GM12891 (cell line): ENCODE data around the gene PRSS1.
A peak's percentile ranks its signal among the peaks of the same experiment; 100 is the strongest.
"Not testable (repeated sequence)": the region's sequence is repeated elsewhere in the genome, so short reads cannot be mapped to it uniquely, and the experiment has no call there.

Experiments used
- DNase-seq: peaks from one replicate; pipeline ENCODE4 v3.0.0; 2011; ENCODE audit warnings: low spot score; ENCODE audit not compliant: insufficient read length
- FAIRE-seq: peaks from 2 replicates; lab custom pipeline; 2011; peaks lifted over from hg19 to GRCh38; lab: Jason Lieb, UNC
- PAX5 ChIP-seq: IDR thresholded peaks from 2 replicates; pipeline ENCODE4 v1.6.1; 2011; ENCODE audit warnings: low read length, moderate library complexity, mild to moderate bottlenecking; ENCODE audit not compliant: insufficient read depth, severe bottlenecking
- POLR2A ChIP-seq: IDR thresholded peaks from 2 replicates; pipeline ENCODE4 v1.6.1; 2011; ENCODE audit warnings: low read depth, low read length, control low read depth
- POLR2AphosphoS5 ChIP-seq: IDR thresholded peaks from 2 replicates; pipeline ENCODE4 v1.6.1; 2011; ENCODE audit warnings: low read depth, low read length, control low read depth
- POU2F2 ChIP-seq: IDR thresholded peaks from 2 replicates; pipeline ENCODE4 v1.6.1; 2011; ENCODE audit warnings: low read depth, mild to moderate bottlenecking, control low read depth, low read length, moderate library complexity
- SPI1 ChIP-seq: IDR thresholded peaks from 2 replicates; pipeline ENCODE4 v1.6.1; 2011; ENCODE audit warnings: low read depth, low read length, control low read depth
- TAF1 ChIP-seq: IDR thresholded peaks from 2 replicates; pipeline ENCODE4 v1.6.1; 2011; ENCODE audit warnings: low read depth, low read length, control low read depth

Gene PRSS1

GRCh38 chr7:142746264-142746663 is 3.0 kb upstream of the PRSS1 start:
- no peak for FAIRE-seq
- TF ChIP-seq SPI1 (no peak), POLR2A (no peak), POU2F2 (no peak), POLR2AphosphoS5 (no peak), PAX5 (no peak), TAF1 (no peak)
- DNase-seq, result no peak

GRCh38 chr7:142748410-142748809 is 862 bp upstream of the PRSS1 start:
- not testable (repeated sequence) for FAIRE-seq, DNase-seq

GRCh38 chr7:142750321-142750938 is 1.2 kb downstream of the PRSS1 start:
- FAIRE-seq (no peak), DNase-seq (no peak)

GRCh38 chr7:142751526-142752175 is 2.4 kb downstream of the PRSS1 start:
- not testable (repeated sequence) for FAIRE-seq, DNase-seq

More at GRCh38 chr7:142750321-142750938, 1.2 kb downstream of the PRSS1 start:
- TF ChIP-seq POU2F2 (no peak), PAX5 (no peak), POLR2A (no peak)

- TF ChIP-seq POLR2A, result no peak
- TF ChIP-seq TAF1, result no peak
- no peak for TF ChIP-seq PAX5
- TF ChIP-seq SPI1, result no peak
- no peak for TF ChIP-seq POU2F2
- no peak for FAIRE-seq
- DNase-seq, result no peak
Measured at GRCh38 chr7:142752376-142753225, 3.3 kb downstream of the PRSS1 start.

GRCh38 chr7:142753366-142753765 is 4.1 kb downstream of the PRSS1 start:
- FAIRE-seq, result no peak
- no peak for TF ChIP-seq POLR2A
- TF ChIP-seq POLR2AphosphoS5, result no peak
- no peak for TF ChIP-seq SPI1
- TF ChIP-seq TAF1, result no peak
- TF ChIP-seq POU2F2, result no peak
- TF ChIP-seq PAX5, result no peak
- no peak for DNase-seq

GRCh38 chr7:142753925-142754491 is 4.7 kb downstream of the PRSS1 start:
- not testable (repeated sequence) for DNase-seq
- FAIRE-seq, result peak; percentile 28

GRCh38 chr7:142754681-142755575 is 5.7 kb downstream of the PRSS1 start:
- no peak for FAIRE-seq
- no peak for DNase-seq

GRCh38 chr7:142758312-142758711 is 9.0 kb downstream of the PRSS1 start:
- DNase-seq, FAIRE-seq: not testable (repeated sequence)

More at GRCh38 chr7:142754681-142755575, 5.7 kb downstream of the PRSS1 start:
- TF ChIP-seq TAF1, result no peak
- TF ChIP-seq SPI1, result no peak
- TF ChIP-seq PAX5, result no peak
- no peak for TF ChIP-seq POLR2AphosphoS5
- no peak for TF ChIP-seq POLR2A

- no peak for TF ChIP-seq SPI1
- no peak for TF ChIP-seq POLR2A
- no peak for TF ChIP-seq PAX5
- TF ChIP-seq POU2F2, result no peak
- no peak for TF ChIP-seq TAF1
- no peak for TF ChIP-seq POLR2AphosphoS5
- no peak for DNase-seq
- FAIRE-seq, result no peak
Measured at GRCh38 chr7:142759433-142759832, 10.2 kb downstream of the PRSS1 start.
